Bronchial epithelial cell (primary cell): ENCODE data around the gene COL4A1. TPM values are rescaled to one million over a fixed set of nuclear protein-coding genes. Genes with fewer than 3 reads are reported as not detected.

Experiments used
- DNase-seq: peaks from one replicate; pipeline ENCODE4 v3.0.0-alpha.2; 2010; ENCODE audit warnings: low read depth
- FAIRE-seq: peaks from 2 replicates; lab custom pipeline; 2011; peaks lifted over from hg19 to GRCh38; lab: Jason Lieb, UNC
- H3K27me3 ChIP-seq: 2 replicates; pipeline ENCODE4 v1.5.1; 2011; ENCODE audit warnings: low read length; ENCODE audit not compliant: control insufficient read depth, insufficient read depth
- H3K36me3 ChIP-seq: 2 replicates; pipeline ENCODE4 v1.5.1; 2011; ENCODE audit warnings: low read length; ENCODE audit not compliant: control insufficient read depth, insufficient read depth
- H3K4me3 ChIP-seq: 2 replicates; pipeline ENCODE4 v1.5.1; 2011; ENCODE audit warnings: mild to moderate bottlenecking, low read depth, low read length, control low read depth
- CTCF ChIP-seq: IDR thresholded peaks from 2 replicates; pipeline ENCODE4 v1.5.1; 2011; ENCODE audit warnings: mild to moderate bottlenecking, moderate library complexity, low read length, control low read depth, inconsistent platforms; ENCODE audit not compliant: insufficient read depth, severe bottlenecking
- total RNA-seq: library from RNA; depleted of rRNA; stranded (reverse); fragments of >200 nt; gene quantifications from 2 replicates; pipeline ENCODE4 v1.2.1, GENCODE V29; 2014

The COL4A1 gene
- total RNA-seq, 1 donor from 2014 or later, result 7.4 TPM

- FAIRE-seq, result peak; percentile 50
- no peak for DNase-seq
- Histone ChIP-seq H3K27me3 (no peaks in the 10 kb centered on the region), H3K36me3 (no peaks in the 10 kb centered on the region), H3K4me3 (no peak overlapping the region)
- no peak for TF ChIP-seq CTCF
Observed at GRCh38 chr13:110345266-110345665, 38.3 kb upstream of the COL4A1 start.

- H3K27me3 ChIP-seq, result no peaks in the 10 kb centered on the region
- FAIRE-seq (peak; percentile 23), DNase-seq (peak; percentile 56)
- no peak for TF ChIP-seq CTCF
- no peak overlapping the region for H3K4me3 ChIP-seq
- no peaks in the 10 kb centered on the region for H3K36me3 ChIP-seq
Observed at GRCh38 chr13:110344320-110344719, 37.4 kb upstream of the COL4A1 start.

- no peak for TF ChIP-seq CTCF
- H3K4me3 ChIP-seq, result no peak overlapping the region
- DNase-seq (peak; percentile 96), FAIRE-seq (peak; percentile 93)
- no peaks in the 10 kb centered on the region for H3K27me3 ChIP-seq
- no peaks in the 10 kb centered on the region for H3K36me3 ChIP-seq
Observed at GRCh38 chr13:110343241-110343865, 36.4 kb upstream of the COL4A1 start.

GRCh38 chr13:110342474-110342873 lies 35.5 kb upstream of the COL4A1 start:
- no peak overlapping the region for H3K4me3 ChIP-seq
- FAIRE-seq, result no peak
- H3K27me3 ChIP-seq, result no peaks in the 10 kb centered on the region
- TF ChIP-seq CTCF, result no peak
- no peaks in the 10 kb centered on the region for H3K36me3 ChIP-seq
- no peak for DNase-seq

GRCh38 chr13:110341445-110342244 lies 34.7 kb upstream of the COL4A1 start:
- Histone ChIP-seq H3K4me3 (no peak overlapping the region), H3K36me3 (no peaks in the 10 kb centered on the region), H3K27me3 (no peaks in the 10 kb centered on the region)
- FAIRE-seq (no peak), DNase-seq (peak; percentile 21)
- no peak for TF ChIP-seq CTCF
